HepG2 (cell line): ENCODE results near the gene ZNF30. TPM values are rescaled to one million over a fixed set of nuclear protein-coding genes. Genes with fewer than 3 reads are reported as not detected.

ENCODE experiments used
- MBNL3 ChIP-seq: fragments of 250-450 bp; sonication (Bioruptor Pico); conservative IDR thresholded peaks from 2 replicates; pipeline ENCODE4 v1.8.0; 2022; ENCODE audit warnings: mild to moderate bottlenecking, inconsistent platforms
- MTERF4 ChIP-seq: sonication (generic); formaldehyde crosslinking; IDR thresholded peaks from 2 replicates; pipeline ENCODE4 v1.8.0; 2023; ENCODE audit warnings: mild to moderate bottlenecking, missing genetic modification reagents
- RARG ChIP-seq: sonication (generic); formaldehyde crosslinking; IDR thresholded peaks from 2 replicates; pipeline ENCODE4 v1.4.0; 2020; ENCODE audit warnings: low read depth, mild to moderate bottlenecking, missing genetic modification reagents
- ZEB1 ChIP-seq: IDR thresholded peaks from 2 replicates; pipeline ENCODE4 v1.6.1; 2012; ENCODE audit warnings: mild to moderate bottlenecking, low read depth, inconsistent platforms; ENCODE audit not compliant: insufficient replicate concordance
- ZNF235 ChIP-seq: sonication (generic); formaldehyde crosslinking; IDR thresholded peaks from 2 replicates; pipeline ENCODE4 v1.8.1; 2023; ENCODE audit warnings: mild to moderate bottlenecking, missing genetic modification reagents, borderline replicate concordance
- ZNF431 ChIP-seq: sonication (generic); formaldehyde crosslinking; IDR thresholded peaks from 2 replicates; pipeline ENCODE4 v1.9.0; 2022; ENCODE audit warnings: missing genetic modification reagents, low read depth, mild to moderate bottlenecking, borderline replicate concordance
- ZNF441 ChIP-seq: sonication (generic); formaldehyde crosslinking; IDR thresholded peaks from 2 replicates; pipeline ENCODE4 v1.7.0; 2021; ENCODE audit warnings: missing genetic modification reagents, borderline replicate concordance
- ZNF550 ChIP-seq: sonication (generic); formaldehyde crosslinking; IDR thresholded peaks from 2 replicates; pipeline ENCODE4 v1.4.0; 2020; ENCODE audit warnings: mild to moderate bottlenecking, missing genetic modification reagents, borderline replicate concordance
- ZNF605 ChIP-seq: sonication (generic); formaldehyde crosslinking; IDR thresholded peaks from 2 replicates; pipeline ENCODE4 v1.8.0; 2022; ENCODE audit warnings: mild to moderate bottlenecking, missing genetic modification reagents
- polyA plus RNA-seq, 8 experiments: library from polyadenylated mRNA; depleted of rRNA in 3 of 8; stranded (reverse) in 7 of 8; unstranded in 1 of 8; fragments of >200 nt; fragmentation: Illumina TruSeq in 4 of 8; extraction: Trizol in 4 of 8; gene quantifications; 2 replicates each; pipeline versions ENCODE4 v1.2.1 to v1.2.3, GENCODE V29; 2011 to 2016; ENCODE audit warnings: low read depth in 4 of 8, missing spikeins in 1 of 8, mixed read lengths in 1 of 8; ENCODE audit not compliant: insufficient read depth in 1 of 8
- total RNA-seq, 5 experiments: library from RNA; depleted of rRNA; stranded (reverse); fragments of >200 nt; fragmentation: Illumina TruSeq; extraction: Trizol; gene quantifications; 2 replicates each; pipeline ENCODE4 v1.2.3, GENCODE V29; 2016; ENCODE audit warnings: low read depth in 1 of 5
- TF ChIP-seq, protein P1 (sequence below): sonication (generic); formaldehyde crosslinking; IDR thresholded peaks from 2 replicates; pipeline ENCODE4 v1.4.0; 2020; ENCODE audit warnings: missing genetic modification reagents
- TF ChIP-seq, protein P2 (sequence below): sonication (generic); formaldehyde crosslinking; IDR thresholded peaks from 2 replicates; pipeline ENCODE4 v1.4.0; 2020; ENCODE audit warnings: missing genetic modification reagents
- TF ChIP-seq, protein P3 (sequence below): sonication (generic); formaldehyde crosslinking; IDR thresholded peaks from 2 replicates; pipeline ENCODE4 v1.5.1; 2020; ENCODE audit warnings: missing genetic modification reagents, mild to moderate bottlenecking, borderline replicate concordance
- TF ChIP-seq, protein P4 (sequence below): IDR thresholded peaks from 2 replicates; pipeline ENCODE4 v1.6.1; 2012; ENCODE audit warnings: low read depth, low read length, improper control_type of control experiment

Gene ZNF30
- total and polyA plus RNA-seq, 2 of the 13 experiments (the other 11 are each of a cell fraction or from before 2014, with no cell fraction given), result 2.3 to 4.4 TPM

GRCh38 chr19:34963573-34964406 is 37.1 kb downstream of the ZNF30 start, which contains the start of gene ZNF792 (continued):
- TF ChIP-seq, protein P1, sequence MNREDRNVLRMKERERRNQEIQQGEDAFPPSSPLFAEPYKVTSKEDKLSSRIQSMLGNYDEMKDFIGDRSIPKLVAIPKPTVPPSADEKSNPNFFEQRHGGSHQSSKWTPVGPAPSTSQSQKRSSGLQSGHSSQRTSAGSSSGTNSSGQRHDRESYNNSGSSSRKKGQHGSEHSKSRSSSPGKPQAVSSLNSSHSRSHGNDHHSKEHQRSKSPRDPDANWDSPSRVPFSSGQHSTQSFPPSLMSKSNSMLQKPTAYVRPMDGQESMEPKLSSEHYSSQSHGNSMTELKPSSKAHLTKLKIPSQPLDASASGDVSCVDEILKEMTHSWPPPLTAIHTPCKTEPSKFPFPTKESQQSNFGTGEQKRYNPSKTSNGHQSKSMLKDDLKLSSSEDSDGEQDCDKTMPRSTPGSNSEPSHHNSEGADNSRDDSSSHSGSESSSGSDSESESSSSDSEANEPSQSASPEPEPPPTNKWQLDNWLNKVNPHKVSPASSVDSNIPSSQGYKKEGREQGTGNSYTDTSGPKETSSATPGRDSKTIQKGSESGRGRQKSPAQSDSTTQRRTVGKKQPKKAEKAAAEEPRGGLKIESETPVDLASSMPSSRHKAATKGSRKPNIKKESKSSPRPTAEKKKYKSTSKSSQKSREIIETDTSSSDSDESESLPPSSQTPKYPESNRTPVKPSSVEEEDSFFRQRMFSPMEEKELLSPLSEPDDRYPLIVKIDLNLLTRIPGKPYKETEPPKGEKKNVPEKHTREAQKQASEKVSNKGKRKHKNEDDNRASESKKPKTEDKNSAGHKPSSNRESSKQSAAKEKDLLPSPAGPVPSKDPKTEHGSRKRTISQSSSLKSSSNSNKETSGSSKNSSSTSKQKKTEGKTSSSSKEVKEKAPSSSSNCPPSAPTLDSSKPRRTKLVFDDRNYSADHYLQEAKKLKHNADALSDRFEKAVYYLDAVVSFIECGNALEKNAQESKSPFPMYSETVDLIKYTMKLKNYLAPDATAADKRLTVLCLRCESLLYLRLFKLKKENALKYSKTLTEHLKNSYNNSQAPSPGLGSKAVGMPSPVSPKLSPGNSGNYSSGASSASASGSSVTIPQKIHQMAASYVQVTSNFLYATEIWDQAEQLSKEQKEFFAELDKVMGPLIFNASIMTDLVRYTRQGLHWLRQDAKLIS (CRISPR knock-in tag), result no peak
- TF ChIP-seq, protein P2, sequence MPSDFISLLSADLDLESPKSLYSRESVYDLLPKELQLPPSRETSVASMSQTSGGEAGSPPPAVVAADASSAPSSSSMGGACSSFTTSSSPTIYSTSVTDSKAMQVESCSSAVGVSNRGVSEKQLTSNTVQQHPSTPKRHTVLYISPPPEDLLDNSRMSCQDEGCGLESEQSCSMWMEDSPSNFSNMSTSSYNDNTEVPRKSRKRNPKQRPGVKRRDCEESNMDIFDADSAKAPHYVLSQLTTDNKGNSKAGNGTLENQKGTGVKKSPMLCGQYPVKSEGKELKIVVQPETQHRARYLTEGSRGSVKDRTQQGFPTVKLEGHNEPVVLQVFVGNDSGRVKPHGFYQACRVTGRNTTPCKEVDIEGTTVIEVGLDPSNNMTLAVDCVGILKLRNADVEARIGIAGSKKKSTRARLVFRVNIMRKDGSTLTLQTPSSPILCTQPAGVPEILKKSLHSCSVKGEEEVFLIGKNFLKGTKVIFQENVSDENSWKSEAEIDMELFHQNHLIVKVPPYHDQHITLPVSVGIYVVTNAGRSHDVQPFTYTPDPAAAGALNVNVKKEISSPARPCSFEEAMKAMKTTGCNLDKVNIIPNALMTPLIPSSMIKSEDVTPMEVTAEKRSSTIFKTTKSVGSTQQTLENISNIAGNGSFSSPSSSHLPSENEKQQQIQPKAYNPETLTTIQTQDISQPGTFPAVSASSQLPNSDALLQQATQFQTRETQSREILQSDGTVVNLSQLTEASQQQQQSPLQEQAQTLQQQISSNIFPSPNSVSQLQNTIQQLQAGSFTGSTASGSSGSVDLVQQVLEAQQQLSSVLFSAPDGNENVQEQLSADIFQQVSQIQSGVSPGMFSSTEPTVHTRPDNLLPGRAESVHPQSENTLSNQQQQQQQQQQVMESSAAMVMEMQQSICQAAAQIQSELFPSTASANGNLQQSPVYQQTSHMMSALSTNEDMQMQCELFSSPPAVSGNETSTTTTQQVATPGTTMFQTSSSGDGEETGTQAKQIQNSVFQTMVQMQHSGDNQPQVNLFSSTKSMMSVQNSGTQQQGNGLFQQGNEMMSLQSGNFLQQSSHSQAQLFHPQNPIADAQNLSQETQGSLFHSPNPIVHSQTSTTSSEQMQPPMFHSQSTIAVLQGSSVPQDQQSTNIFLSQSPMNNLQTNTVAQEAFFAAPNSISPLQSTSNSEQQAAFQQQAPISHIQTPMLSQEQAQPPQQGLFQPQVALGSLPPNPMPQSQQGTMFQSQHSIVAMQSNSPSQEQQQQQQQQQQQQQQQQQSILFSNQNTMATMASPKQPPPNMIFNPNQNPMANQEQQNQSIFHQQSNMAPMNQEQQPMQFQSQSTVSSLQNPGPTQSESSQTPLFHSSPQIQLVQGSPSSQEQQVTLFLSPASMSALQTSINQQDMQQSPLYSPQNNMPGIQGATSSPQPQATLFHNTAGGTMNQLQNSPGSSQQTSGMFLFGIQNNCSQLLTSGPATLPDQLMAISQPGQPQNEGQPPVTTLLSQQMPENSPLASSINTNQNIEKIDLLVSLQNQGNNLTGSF (CRISPR knock-in tag), result no peak
- TF ChIP-seq, protein P3, sequence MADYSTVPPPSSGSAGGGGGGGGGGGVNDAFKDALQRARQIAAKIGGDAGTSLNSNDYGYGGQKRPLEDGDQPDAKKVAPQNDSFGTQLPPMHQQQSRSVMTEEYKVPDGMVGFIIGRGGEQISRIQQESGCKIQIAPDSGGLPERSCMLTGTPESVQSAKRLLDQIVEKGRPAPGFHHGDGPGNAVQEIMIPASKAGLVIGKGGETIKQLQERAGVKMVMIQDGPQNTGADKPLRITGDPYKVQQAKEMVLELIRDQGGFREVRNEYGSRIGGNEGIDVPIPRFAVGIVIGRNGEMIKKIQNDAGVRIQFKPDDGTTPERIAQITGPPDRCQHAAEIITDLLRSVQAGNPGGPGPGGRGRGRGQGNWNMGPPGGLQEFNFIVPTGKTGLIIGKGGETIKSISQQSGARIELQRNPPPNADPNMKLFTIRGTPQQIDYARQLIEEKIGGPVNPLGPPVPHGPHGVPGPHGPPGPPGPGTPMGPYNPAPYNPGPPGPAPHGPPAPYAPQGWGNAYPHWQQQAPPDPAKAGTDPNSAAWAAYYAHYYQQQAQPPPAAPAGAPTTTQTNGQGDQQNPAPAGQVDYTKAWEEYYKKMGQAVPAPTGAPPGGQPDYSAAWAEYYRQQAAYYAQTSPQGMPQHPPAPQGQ (CRISPR knock-in tag), result no peak
- no peak for TF ChIP-seq MBNL3
- TF ChIP-seq ZNF441 (CRISPR knock-in tag), result peak; percentile 92
- peak; percentile 56; the same call in 1 of the 2 replicates for TF ChIP-seq MTERF4
- peak; percentile 53; the same call in 1 of the 2 replicates for TF ChIP-seq ZNF605 (CRISPR knock-in tag)
- TF ChIP-seq ZNF550, result no peak
- TF ChIP-seq, protein P4, sequence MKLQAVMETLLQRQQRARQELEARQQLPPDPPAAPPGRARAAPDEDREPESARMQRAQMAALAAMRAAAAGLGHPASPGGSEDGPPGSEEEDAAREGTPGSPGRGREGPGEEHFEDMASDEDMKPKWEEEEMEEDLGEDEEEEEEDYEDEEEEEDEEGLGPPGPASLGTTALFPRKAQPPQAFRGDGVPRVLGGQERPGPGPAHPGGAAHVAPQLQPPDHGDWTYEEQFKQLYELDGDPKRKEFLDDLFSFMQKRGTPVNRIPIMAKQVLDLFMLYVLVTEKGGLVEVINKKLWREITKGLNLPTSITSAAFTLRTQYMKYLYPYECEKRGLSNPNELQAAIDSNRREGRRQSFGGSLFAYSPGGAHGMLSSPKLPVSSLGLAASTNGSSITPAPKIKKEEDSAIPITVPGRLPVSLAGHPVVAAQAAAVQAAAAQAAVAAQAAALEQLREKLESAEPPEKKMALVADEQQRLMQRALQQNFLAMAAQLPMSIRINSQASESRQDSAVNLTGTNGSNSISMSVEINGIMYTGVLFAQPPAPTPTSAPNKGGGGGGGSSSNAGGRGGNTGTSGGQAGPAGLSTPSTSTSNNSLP, result no peak
- TF ChIP-seq ZNF235 (CRISPR knock-in tag), result no peak
- TF ChIP-seq ZNF431 (CRISPR knock-in tag), result peak; percentile 38; the same call in 1 of the 2 replicates
- TF ChIP-seq ZEB1, result no peak
- no peak for TF ChIP-seq RARG (CRISPR knock-in tag)
